DOHH2 (cell line): ENCODE measurements around the gene METTL21C.

ENCODE experiments used
- H3F3A ChIP-seq: fragments of 200-600 bp; sonication (generic), shearing (Covaris generic); 2 replicates; pipeline ENCODE4 v1.6.0; 2016; ENCODE audit warnings: antibody characterized with exemption, mild to moderate bottlenecking; ENCODE audit not compliant: control insufficient read depth, insufficient read depth
- H3K27ac ChIP-seq: fragments of 200-600 bp; sonication (generic); 2 replicates; pipeline ENCODE4 v1.5.1; 2014; ENCODE audit warnings: low read depth, mild to moderate bottlenecking, low read length, moderate library complexity
- H3K27me3 ChIP-seq: fragments of 200-600 bp; sonication (generic); 2 replicates; pipeline ENCODE4 v1.6.1; 2014; ENCODE audit warnings: mild to moderate bottlenecking, low read length, mixed read lengths; ENCODE audit not compliant: control insufficient read depth
- H3K36me3 ChIP-seq: fragments of 200-600 bp; sonication (generic); 2 replicates; pipeline ENCODE4 v1.6.1; 2014; ENCODE audit warnings: mild to moderate bottlenecking, low read length, moderate library complexity, mixed read lengths; ENCODE audit not compliant: control insufficient read depth
- H3K4me1 ChIP-seq: fragments of 200-600 bp; sonication (generic); 2 replicates; pipeline ENCODE4 v1.6.1; 2014; ENCODE audit warnings: mild to moderate bottlenecking, low read length, mixed read lengths; ENCODE audit not compliant: control insufficient read depth
- H3K4me2 ChIP-seq: fragments of 200-600 bp; sonication (generic); 2 replicates; pipeline ENCODE4 v1.6.0; 2014; ENCODE audit warnings: mild to moderate bottlenecking, low read length, moderate library complexity
- H3K4me3 ChIP-seq: fragments of 200-600 bp; sonication (generic); 2 replicates; pipeline ENCODE4 v1.5.1; 2014; ENCODE audit warnings: mild to moderate bottlenecking, low read length, mixed read lengths
- H3K79me2 ChIP-seq: fragments of 200-600 bp; sonication (generic); 2 replicates; pipeline ENCODE4 v1.6.1; 2014; ENCODE audit warnings: mild to moderate bottlenecking, low read length, mixed read lengths; ENCODE audit not compliant: control insufficient read depth
- H3K9me2 ChIP-seq: fragments of 200-600 bp; sonication (generic); replicated peaks from 2 replicates; pipeline ENCODE4 v1.6.1; 2014; ENCODE audit warnings: mild to moderate bottlenecking, low read length, mixed read lengths; ENCODE audit not compliant: control insufficient read depth
- H3K9me3 ChIP-seq: fragments of 200-600 bp; sonication (generic); 2 replicates; pipeline ENCODE4 v1.6.1; 2014; ENCODE audit warnings: antibody characterized with exemption, low read length, mixed read lengths; ENCODE audit not compliant: control insufficient read depth, insufficient read depth
- H4K20me1 ChIP-seq: fragments of 200-600 bp; sonication (generic); 2 replicates; pipeline ENCODE4 v1.6.0; 2014; ENCODE audit warnings: low read depth, mild to moderate bottlenecking, antibody characterized with exemption, low read length, moderate library complexity; ENCODE audit not compliant: control insufficient read depth, insufficient read depth
- CTCF ChIP-seq: fragments of 200-600 bp; sonication (generic); IDR thresholded peaks from one replicate; pipeline ENCODE4 v1.5.1; 2014; ENCODE audit warnings: antibody characterized with exemption, mild to moderate bottlenecking, low read depth, low read length; ENCODE audit not compliant: poor library complexity, severe bottlenecking
- EZH2phosphoT487 ChIP-seq: fragments of 200-600 bp; sonication (generic); IDR thresholded peaks from 2 replicates; pipeline ENCODE4 v1.6.1; 2017; ENCODE audit warnings: borderline replicate concordance, mild to moderate bottlenecking, antibody characterized with exemption, low read length, moderate library complexity, mixed read lengths

Gene METTL21C

GRCh38 chr13:102710261-102710679 is 15.4 kb upstream of the METTL21C start:
- no peaks in the 10 kb centered on the region; the same call in 1 of the 2 replicates for H4K20me1 ChIP-seq
- H3K27me3 ChIP-seq, result no peaks in the 10 kb centered on the region
- no peaks in the 10 kb centered on the region for H3K36me3 ChIP-seq
- no peak overlapping the region for H3K27ac ChIP-seq
- H3K4me3 ChIP-seq, result no peak overlapping the region
- H3F3A ChIP-seq, result no peaks in the 10 kb centered on the region
- TF ChIP-seq CTCF (no peak), EZH2phosphoT487 (no peak)
- no peaks in the 10 kb centered on the region for H3K4me1 ChIP-seq
- H3K9me3 ChIP-seq, result no peaks in the 10 kb centered on the region
- H3K9me2 ChIP-seq, result no peaks in the 10 kb centered on the region
- no peaks in the 10 kb centered on the region for H3K79me2 ChIP-seq
- no peak overlapping the region for H3K4me2 ChIP-seq

- Histone ChIP-seq H3K4me1 (no peaks in the 10 kb centered on the region), H3K79me2 (no peaks in the 10 kb centered on the region), H3K9me3 (no peaks in the 10 kb centered on the region), H3F3A (no peaks in the 10 kb centered on the region), H3K4me2 (no peak overlapping the region), H3K27me3 (no peaks in the 10 kb centered on the region), H3K9me2 (no peaks in the 10 kb centered on the region), H3K4me3 (no peak overlapping the region), H4K20me1 (no peaks in the 10 kb centered on the region; the same call in 1 of the 2 replicates), H3K27ac (no peak overlapping the region), H3K36me3 (no peaks in the 10 kb centered on the region)
- no peak for TF ChIP-seq EZH2phosphoT487
- no peak for TF ChIP-seq CTCF
These were observed 14.7 kb upstream of the METTL21C start for GRCh38 chr13:102709536-102709935.

GRCh38 chr13:102708991-102709390 is 14.1 kb upstream of the METTL21C start:
- Histone ChIP-seq H3K4me1 (no peaks in the 10 kb centered on the region), H3K27ac (no peak overlapping the region), H3K79me2 (no peaks in the 10 kb centered on the region), H3K4me3 (no peak overlapping the region), H3K4me2 (no peak overlapping the region), H3F3A (no peaks in the 10 kb centered on the region), H3K9me2 (no peaks in the 10 kb centered on the region), H3K36me3 (no peaks in the 10 kb centered on the region), H3K9me3 (no peaks in the 10 kb centered on the region), H3K27me3 (no peaks in the 10 kb centered on the region), H4K20me1 (no peaks in the 10 kb centered on the region; the same call in 1 of the 2 replicates)
- no peak for TF ChIP-seq CTCF
- TF ChIP-seq EZH2phosphoT487, result no peak
